Measurements from ENCODE around the gene PCARE. TPM values are rescaled to one million over a fixed set of nuclear protein-coding genes. Genes with fewer than 3 reads are reported as not detected.

PCARE gene
- 0.09 TPM for total RNA-seq
- polyA plus RNA-seq (ENCODE audit: insufficient read depth in 1 of 8, insufficient read length in 8 of 8, low replicate concordance in 1 of 8): under 1 TPM; 0.12 to 0.53 (median 0.22) TPM
- long read RNA-seq, donor 1: 0 reads
- long read RNA-seq, donor 2: 0 reads
- long read RNA-seq, donor 3: 0 reads
- long read RNA-seq, donor 4: 0 reads
- long read RNA-seq, donor 5: 0 reads
- long read RNA-seq, donor 6: 0 reads
- long read RNA-seq, donor 7: 0 reads
- long read RNA-seq, donor 8: 0 reads
- long read RNA-seq, donor 9: 0 reads
- long read RNA-seq, donor 10: 0 reads
- long read RNA-seq, donor 11: 0 reads

DNA sequence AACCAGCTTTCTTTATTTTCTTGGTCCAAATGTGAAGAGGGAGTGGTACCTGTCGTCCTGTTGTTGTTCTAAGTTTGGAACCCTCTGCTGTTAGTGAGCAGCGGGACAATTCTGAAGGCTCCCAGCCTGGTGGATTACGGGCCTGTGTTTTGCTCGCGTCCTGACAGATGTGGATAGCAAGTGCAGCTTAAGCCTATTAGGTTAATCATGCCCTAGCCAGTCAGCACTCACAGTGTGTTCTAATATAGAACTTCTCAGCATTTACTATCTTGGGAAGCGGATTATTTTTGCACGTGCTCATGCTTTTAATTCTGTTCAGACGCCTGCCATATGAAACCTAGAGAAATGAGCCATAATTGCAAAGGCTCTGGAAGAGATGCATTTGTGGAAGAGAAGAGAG is at the start of gene PCARE:
PCARE (minus strand) TSS at position 113 of the 400 bp plus-strand sequence. CDS start 262 bp downstream, outside the sequence.
- Histone ChIP-seq H3K9me3 (replicated peaks; ENCODE audit: control insufficient read depth, low read depth, low read length) (peaks cover 5% of the 10 kb centered on the region), H3K27ac (ENCODE audit: low read length) (no peak within 1 kb of the TSS), H3K4me1 (ENCODE audit: control insufficient read depth, insufficient read depth, low read length) (peaks cover 30% of the 10 kb centered on the region), H3K4me3 (ENCODE audit: low read length) (no peak within 1 kb of the TSS), H3K36me3 (ENCODE audit: control insufficient read depth, insufficient read depth, low read length) (no peaks in the 10 kb centered on the region), H3K27me3 (ENCODE audit: control insufficient read depth, insufficient read depth, low read length) (no peaks in the 10 kb centered on the region)
- WGBS (ENCODE audit: insufficient coverage): 66% methylated on average over 5 of the region's 8 CpGs
- DNase-seq: no peak

DNA sequence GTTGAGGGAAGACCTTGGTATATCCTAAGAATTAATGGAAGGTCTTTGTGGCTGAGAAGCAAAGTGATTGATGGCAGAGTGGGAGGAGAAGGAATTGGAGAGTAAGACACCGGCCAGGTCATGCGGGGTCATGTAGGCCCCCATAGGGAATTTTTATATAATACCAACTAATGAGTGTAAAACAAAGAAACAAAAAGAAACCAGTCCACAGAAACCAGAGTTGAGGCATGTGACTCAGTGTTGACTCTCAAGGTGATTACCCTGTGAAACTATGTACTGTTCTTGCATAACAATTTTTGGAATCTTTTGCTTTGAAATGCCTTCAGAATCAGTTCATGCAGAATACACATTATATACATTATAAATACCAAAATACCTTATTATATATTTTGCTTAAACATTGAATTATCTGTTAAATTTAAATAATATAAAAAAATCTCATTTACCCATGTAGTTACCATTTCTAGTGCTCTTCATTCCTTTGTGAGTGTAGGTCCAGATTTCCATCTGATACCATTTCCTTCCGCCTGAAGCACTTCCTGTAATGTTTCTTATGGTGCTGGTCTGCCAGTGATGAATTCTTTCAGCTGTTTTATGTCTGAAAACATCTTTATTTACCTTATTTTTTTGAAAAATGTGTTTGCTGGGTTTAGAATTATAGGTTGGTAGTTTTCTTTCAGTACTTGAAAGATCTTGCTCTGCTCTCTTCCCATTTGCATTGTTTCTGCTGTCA is 49.5 kb upstream of the PCARE start:
- Histone ChIP-seq H3K27me3 (ENCODE audit: control insufficient read depth, insufficient read depth, low read length) (no peaks in the 10 kb centered on the region), H3K4me3 (ENCODE audit: low read length) (no peak overlapping the region), H3K36me3 (ENCODE audit: control insufficient read depth, insufficient read depth, low read length) (no peaks in the 10 kb centered on the region), H3K9me3 (replicated peaks; ENCODE audit: control insufficient read depth, low read depth, low read length) (peaks cover 3% of the 10 kb centered on the region), H3K27ac (ENCODE audit: low read length) (no peak overlapping the region), H3K4me1 (ENCODE audit: control insufficient read depth, insufficient read depth, low read length) (no peaks in the 10 kb centered on the region)
- no peak for DNase-seq
- no CpG with 5 or more reads among the region's 3 CpGs for WGBS (ENCODE audit: insufficient coverage)

DNA sequence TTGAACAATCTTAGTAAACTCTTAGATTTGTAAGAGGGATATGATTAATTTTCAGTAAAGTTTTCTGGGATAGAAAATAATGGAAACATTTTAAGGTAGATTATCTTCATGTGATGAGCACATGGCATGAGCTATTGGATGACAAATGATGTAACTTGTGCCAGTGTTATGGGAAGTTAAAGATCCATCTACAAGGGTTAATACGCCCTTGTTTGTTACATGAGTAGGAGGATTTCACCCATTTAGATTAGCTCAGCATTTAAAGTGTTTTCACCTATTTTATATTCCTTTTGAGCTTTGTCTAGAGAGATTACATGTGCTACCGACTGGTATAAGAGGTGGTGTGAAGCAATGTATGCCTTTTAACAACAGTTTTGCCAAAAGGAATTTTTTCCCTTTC is 46.5 kb upstream of the PCARE start:
- no peak overlapping the region for H3K27ac ChIP-seq (ENCODE audit: low read length)
- peaks cover 3% of the 10 kb centered on the region for H3K9me3 ChIP-seq (replicated peaks; ENCODE audit: control insufficient read depth, low read depth, low read length)
- no peaks in the 10 kb centered on the region for H3K36me3 ChIP-seq (ENCODE audit: control insufficient read depth, insufficient read depth, low read length)
- no peak for DNase-seq
- peaks cover 7% of the 10 kb centered on the region for H3K4me1 ChIP-seq (ENCODE audit: control insufficient read depth, insufficient read depth, low read length)
- peaks cover 6% of the 10 kb centered on the region for H3K27me3 ChIP-seq (ENCODE audit: control insufficient read depth, insufficient read depth, low read length)
- no CpG with 5 or more reads among the region's 2 CpGs for WGBS (ENCODE audit: insufficient coverage)
- H3K4me3 ChIP-seq (ENCODE audit: low read length): no peak overlapping the region

DNA sequence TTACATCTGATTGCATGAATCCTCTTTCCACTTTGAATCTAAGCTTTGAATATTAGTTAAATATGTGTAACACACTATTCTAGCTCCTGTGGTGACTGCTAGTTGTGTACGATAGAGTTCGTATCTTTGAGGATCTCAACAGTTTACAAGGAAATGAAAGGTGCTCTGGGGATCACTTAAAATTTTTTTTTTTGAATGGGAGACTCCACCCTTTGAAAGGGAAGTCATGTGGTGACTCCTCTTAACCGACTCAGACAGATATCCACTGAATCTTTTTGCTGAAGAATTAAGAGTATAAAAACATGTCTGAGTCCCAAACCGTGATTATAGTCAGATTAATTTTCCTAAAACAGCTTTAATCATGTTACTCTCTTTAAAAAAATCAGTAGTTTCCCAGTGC is 44.9 kb upstream of the PCARE start:
- Histone ChIP-seq H3K27ac (ENCODE audit: low read length) (no peak overlapping the region), H3K4me1 (ENCODE audit: control insufficient read depth, insufficient read depth, low read length) (peaks cover 11% of the 10 kb centered on the region), H3K27me3 (ENCODE audit: control insufficient read depth, insufficient read depth, low read length) (peaks cover 9% of the 10 kb centered on the region), H3K36me3 (ENCODE audit: control insufficient read depth, insufficient read depth, low read length) (no peaks in the 10 kb centered on the region), H3K9me3 (replicated peaks; ENCODE audit: control insufficient read depth, low read depth, low read length) (peaks cover 3% of the 10 kb centered on the region), H3K4me3 (ENCODE audit: low read length) (no peak overlapping the region)
- DNase-seq: no peak
- WGBS (ENCODE audit: insufficient coverage): no CpG with 5 or more reads among the region's 4 CpGs

DNA sequence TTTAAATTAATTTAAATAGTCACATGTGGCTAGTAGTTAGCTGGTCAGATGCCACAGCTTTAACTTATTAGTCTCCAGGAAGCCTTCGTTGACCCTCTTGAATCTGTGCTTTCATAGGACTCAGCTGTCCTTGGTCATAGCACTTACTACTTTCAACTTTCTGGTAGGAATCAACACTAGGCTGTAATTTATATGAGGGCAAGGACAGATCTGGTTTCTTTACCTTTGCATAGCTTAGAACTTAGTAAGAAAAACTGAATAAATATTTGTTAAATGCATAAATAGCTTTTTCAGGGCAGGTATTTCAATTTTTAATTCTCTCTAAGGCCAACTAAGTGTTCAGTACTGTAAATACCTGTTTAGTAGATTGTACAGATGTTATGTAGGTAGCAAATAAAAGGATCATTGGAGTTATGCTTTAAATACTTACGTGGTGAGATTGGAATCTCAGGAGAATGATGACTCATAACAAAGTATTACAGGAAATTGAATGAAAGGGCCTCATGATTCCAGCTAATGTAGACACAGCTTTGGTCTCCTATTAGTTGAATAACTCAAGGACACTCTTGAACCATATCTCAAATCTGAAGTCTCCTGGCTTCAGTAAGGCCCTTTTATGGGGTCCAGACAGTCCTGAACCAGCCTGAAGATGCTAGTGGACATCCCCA is 43.4 kb upstream of the PCARE start:
- Histone ChIP-seq H3K27me3 (ENCODE audit: control insufficient read depth, insufficient read depth, low read length) (peaks cover 12% of the 10 kb centered on the region), H3K27ac (ENCODE audit: low read length) (no peak overlapping the region), H3K9me3 (replicated peaks; ENCODE audit: control insufficient read depth, low read depth, low read length) (no peaks in the 10 kb centered on the region), H3K4me3 (ENCODE audit: low read length) (no peak overlapping the region), H3K4me1 (ENCODE audit: control insufficient read depth, insufficient read depth, low read length) (peaks cover 11% of the 10 kb centered on the region), H3K36me3 (ENCODE audit: control insufficient read depth, insufficient read depth, low read length) (no peaks in the 10 kb centered on the region)
- DNase-seq: no peak
- WGBS (ENCODE audit: insufficient coverage): 0% methylated on average over 1 of the region's 2 CpGs

DNA sequence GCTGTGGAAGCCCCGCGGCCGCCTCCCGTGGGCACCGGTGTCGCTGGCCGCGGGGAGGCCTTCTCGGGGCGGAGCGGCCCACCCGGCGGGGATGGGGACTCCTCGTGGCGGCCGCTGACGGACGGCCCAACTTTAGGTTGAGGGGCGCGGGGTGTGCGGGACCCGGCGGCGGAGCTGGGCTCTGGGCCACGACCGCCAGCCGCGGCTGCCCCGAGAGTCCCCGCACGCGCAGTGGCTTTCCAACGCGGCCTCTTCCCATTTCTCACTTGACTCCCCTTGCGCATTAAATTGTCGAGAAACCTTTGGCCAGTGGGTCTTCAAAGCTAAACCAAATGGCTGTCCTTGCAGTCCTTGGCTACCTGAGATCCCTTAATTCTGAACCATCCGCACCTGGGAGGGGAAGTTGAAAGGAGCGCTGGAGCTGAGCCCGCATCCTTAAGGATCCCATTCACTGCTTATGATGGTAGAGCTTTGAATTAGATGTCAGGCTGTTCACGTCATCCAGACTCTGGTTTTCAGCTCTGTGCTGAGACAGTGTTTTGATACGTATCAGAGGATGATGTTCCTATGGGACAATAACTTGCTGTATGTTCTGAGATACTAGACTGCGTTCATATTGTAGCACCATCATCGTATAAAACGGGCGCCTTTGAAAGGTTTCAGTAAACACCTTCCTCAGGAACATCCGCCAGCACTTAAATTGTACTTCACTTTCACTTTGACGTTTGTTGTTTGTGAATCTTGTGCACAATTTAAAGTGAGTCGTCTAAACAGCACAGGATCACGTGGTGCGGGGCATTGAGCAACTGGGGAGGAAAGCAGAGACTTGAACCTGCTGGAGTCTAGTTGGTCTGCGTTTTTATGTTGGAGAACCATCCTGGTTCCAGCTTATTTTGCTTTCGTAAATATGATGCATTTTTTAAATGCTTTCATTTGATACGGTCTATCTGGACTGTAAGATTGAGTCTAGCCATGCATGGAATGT is 41.8 kb upstream of the PCARE start:
- 5% methylated on average over 38 of the region's 53 CpGs for WGBS (ENCODE audit: insufficient coverage)
- Histone ChIP-seq H3K36me3 (ENCODE audit: control insufficient read depth, insufficient read depth, low read length) (no peaks in the 10 kb centered on the region), H3K4me3 (ENCODE audit: low read length) (peak overlapping the region; percentile 52), H3K27ac (ENCODE audit: low read length) (peak overlapping the region; percentile 37), H3K27me3 (ENCODE audit: control insufficient read depth, insufficient read depth, low read length) (peaks cover 12% of the 10 kb centered on the region), H3K9me3 (replicated peaks; ENCODE audit: control insufficient read depth, low read depth, low read length) (no peaks in the 10 kb centered on the region), H3K4me1 (ENCODE audit: control insufficient read depth, insufficient read depth, low read length) (peaks cover 11% of the 10 kb centered on the region)
- DNase-seq: peak; percentile 47

DNA sequence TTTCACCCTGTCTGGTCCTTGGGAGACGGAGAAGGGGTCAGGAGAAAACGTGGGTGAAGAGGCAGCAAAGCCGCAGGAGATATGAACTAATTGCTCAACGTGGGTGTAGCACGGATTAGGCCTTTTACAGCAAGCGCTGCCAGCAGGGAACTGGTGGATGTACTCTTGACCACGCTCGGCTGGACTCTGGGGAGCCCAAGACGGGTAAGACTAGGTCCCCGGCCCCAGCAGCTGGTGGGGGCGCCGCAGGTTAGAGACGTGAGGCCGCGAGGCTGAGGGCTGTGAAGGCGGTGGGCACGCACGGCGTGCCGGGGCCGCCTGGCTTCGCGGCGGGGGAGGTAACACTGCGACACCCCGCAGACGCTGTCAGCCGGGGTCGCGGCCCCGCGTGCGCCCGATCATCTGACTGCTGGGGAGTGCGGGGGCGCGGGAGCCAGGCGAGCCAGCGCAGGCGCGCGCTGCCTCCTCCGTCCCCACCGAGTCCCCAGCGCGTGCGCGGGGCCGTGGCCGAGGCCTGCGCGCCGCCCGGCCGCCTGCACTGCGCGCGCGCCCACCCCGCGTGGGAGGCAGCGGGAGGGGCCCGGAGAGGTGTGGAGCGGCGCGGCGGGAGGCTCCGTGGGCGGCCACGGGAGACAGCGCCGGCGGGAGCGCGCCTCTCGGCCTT is 40.8 kb upstream of the PCARE start, which contains the start of gene CLIP4:
CLIP4 (plus strand) TSS at position 470 of the 664 bp plus-strand sequence. CDS start 5,974 bp downstream, outside the sequence.
- Histone ChIP-seq H3K27ac (ENCODE audit: low read length) (peak within 1 kb of the TSS; percentile 74), H3K9me3 (replicated peaks; ENCODE audit: control insufficient read depth, low read depth, low read length) (no peaks in the 10 kb centered on the region), H3K27me3 (ENCODE audit: control insufficient read depth, insufficient read depth, low read length) (peaks cover 12% of the 10 kb centered on the region), H3K4me3 (ENCODE audit: low read length) (peak within 1 kb of the TSS; percentile 52), H3K4me1 (ENCODE audit: control insufficient read depth, insufficient read depth, low read length) (peaks cover 11% of the 10 kb centered on the region), H3K36me3 (ENCODE audit: control insufficient read depth, insufficient read depth, low read length) (no peaks in the 10 kb centered on the region)
- WGBS (ENCODE audit: insufficient coverage): 2% methylated on average over 76 of the region's 76 CpGs
- DNase-seq: peak; percentile 73

DNA sequence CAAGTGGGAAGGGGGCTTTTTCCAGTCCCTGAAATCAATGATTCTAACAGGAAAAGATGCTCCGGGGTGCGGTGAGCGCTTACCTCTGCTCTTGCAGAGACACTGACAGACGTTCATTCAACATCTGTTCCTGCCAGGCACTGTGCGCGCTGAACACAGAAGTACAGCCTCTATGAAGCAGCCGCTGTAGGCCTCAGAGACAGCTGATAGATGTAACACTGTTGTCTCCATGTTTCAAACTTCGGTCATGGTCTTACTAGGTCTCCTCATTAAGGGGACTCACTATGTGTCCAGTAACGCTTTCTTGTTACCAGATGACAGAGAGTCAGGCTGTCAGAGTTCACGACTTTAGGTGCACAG is 40.2 kb upstream of the PCARE start:
- peaks cover 11% of the 10 kb centered on the region for H3K4me1 ChIP-seq (ENCODE audit: control insufficient read depth, insufficient read depth, low read length)
- peak overlapping the region; percentile 74 for H3K27ac ChIP-seq (ENCODE audit: low read length)
- 61% methylated on average over 9 of the region's 10 CpGs for whole genome bisulfite sequencing (ENCODE audit: insufficient coverage)
- peaks cover 12% of the 10 kb centered on the region for H3K27me3 ChIP-seq (ENCODE audit: control insufficient read depth, insufficient read depth, low read length)
- H3K36me3 ChIP-seq (ENCODE audit: control insufficient read depth, insufficient read depth, low read length): no peaks in the 10 kb centered on the region
- DNase-seq: peak; percentile 40
- no peak overlapping the region for H3K4me3 ChIP-seq (ENCODE audit: low read length)
- no peaks in the 10 kb centered on the region for H3K9me3 ChIP-seq (replicated peaks; ENCODE audit: control insufficient read depth, low read depth, low read length)

DNA sequence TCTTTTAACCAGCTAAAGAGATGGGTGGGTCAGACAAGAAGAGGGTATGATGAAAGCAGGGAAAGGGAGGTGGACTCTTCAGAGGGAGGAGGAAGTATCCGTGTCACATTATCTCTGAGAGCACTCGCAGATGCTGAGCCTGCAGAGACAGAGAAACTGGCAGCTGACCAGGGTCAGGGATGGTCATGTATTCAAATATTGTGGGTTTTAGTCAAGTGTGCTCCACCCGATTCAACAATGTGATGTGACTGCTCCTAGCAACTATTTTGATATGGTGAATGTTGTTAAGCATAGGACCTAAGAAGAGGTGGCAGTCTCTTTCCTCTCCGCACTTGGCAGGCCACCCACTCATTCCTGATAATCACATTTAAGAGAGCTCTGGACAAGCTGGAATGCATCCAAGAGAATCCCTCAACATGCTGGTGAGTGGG is 39.6 kb upstream of the PCARE start:
- WGBS (ENCODE audit: insufficient coverage): 48% methylated on average over 3 of the region's 4 CpGs
- no peaks in the 10 kb centered on the region for H3K9me3 ChIP-seq (replicated peaks; ENCODE audit: control insufficient read depth, low read depth, low read length)
- H3K27me3 ChIP-seq (ENCODE audit: control insufficient read depth, insufficient read depth, low read length): peaks cover 12% of the 10 kb centered on the region
- H3K36me3 ChIP-seq (ENCODE audit: control insufficient read depth, insufficient read depth, low read length): no peaks in the 10 kb centered on the region
- DNase-seq: peak; percentile 52
- H3K4me1 ChIP-seq (ENCODE audit: control insufficient read depth, insufficient read depth, low read length): peaks cover 11% of the 10 kb centered on the region
- no peak overlapping the region for H3K27ac ChIP-seq (ENCODE audit: low read length)
- H3K4me3 ChIP-seq (ENCODE audit: low read length): no peak overlapping the region

All from muscle of leg (tissue), 16 donors.